Lower lobe of right lung (tissue), 2 donors: ENCODE measurements around the gene FAAP100. TPM values are rescaled to one million over a fixed set of nuclear protein-coding genes. Genes with fewer than 3 reads are reported as not detected.

Source experiments
- ATAC-seq, 2 donors: fragments of 200-7000 bp; cut with Tn5 transposase; one replicate each; pipeline ENCODE4 v1.9.1; 2020 to 2022; ENCODE audit warnings: mild to moderate bottlenecking in 2 of 2, moderate library complexity in 2 of 2
- DNase-seq: peaks from one replicate; pipeline ENCODE4 v3.0.0-alpha.2; 2020
- H3K27ac ChIP-seq: fragments of 200-600 bp; one replicate; pipeline ENCODE4 v1.8.0; 2022
- H3K27me3 ChIP-seq: fragments of 200-600 bp; one replicate; pipeline ENCODE4 v1.8.0; 2022; ENCODE audit warnings: low read depth
- H3K36me3 ChIP-seq: fragments of 200-600 bp; one replicate; pipeline ENCODE4 v1.8.0; 2022; ENCODE audit warnings: mild to moderate bottlenecking
- H3K4me1 ChIP-seq: fragments of 200-600 bp; one replicate; pipeline ENCODE4 v1.8.0; 2022
- H3K4me3 ChIP-seq: fragments of 200-600 bp; one replicate; pipeline ENCODE4 v1.8.0; 2022; ENCODE audit warnings: mild to moderate bottlenecking
- H3K9me3 ChIP-seq: fragments of 200-600 bp; one replicate; pipeline ENCODE4 v1.8.0; 2022
- intact Hi-C: fragments of 100-400 bp; cut with DNase I; formaldehyde crosslinking; loops from one replicate; pipeline ENCODE4 v1.11.0; 2022
- total RNA-seq: library from RNA; stranded (reverse); fragmentation: NEBNext Ultra II Directional; extraction: Animal tissue kit (Norgen Biotek cat#: 25700); gene quantifications from one replicate; pipeline ENCODE4 v1.2.1, GENCODE V29; 2021
- TF ChIP-seq, protein P1 (sequence below): fragments of 200-600 bp; IDR thresholded peaks from one replicate; pipeline ENCODE4 v1.8.0; 2022; ENCODE audit warnings: antibody characterized with exemption, mild to moderate bottlenecking
- donor health status: DM: no; HTN: yes; CAD: no; lungs with severe emphysema.

FAAP100 gene
- total RNA-seq, 1 donor from 2014 or later: 26.0 TPM

DNA sequence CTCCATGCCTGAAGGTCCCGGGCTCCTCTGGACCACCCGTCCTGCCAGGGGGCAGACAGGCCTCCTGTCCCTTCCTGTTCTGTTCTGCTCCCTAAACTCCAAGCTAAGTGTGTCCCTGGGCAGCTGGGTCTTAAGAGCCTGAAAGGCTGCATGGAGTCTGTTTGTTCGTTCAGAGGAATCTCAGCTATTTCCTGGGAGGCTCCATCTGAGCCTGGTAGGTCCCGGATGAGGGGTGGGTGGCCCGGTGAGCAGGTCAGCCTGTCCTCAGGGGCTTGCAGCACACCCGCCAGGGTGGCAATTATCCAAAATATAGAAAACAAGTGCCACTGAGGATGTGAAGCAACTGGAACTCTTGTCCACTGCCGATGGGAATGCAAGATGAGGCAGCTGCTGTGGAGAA, 52.1 kb downstream of the FAAP100 start:
- H3K4me1 ChIP-seq: peaks cover 10% of the 10 kb centered on the region
- TF ChIP-seq, protein P1, sequence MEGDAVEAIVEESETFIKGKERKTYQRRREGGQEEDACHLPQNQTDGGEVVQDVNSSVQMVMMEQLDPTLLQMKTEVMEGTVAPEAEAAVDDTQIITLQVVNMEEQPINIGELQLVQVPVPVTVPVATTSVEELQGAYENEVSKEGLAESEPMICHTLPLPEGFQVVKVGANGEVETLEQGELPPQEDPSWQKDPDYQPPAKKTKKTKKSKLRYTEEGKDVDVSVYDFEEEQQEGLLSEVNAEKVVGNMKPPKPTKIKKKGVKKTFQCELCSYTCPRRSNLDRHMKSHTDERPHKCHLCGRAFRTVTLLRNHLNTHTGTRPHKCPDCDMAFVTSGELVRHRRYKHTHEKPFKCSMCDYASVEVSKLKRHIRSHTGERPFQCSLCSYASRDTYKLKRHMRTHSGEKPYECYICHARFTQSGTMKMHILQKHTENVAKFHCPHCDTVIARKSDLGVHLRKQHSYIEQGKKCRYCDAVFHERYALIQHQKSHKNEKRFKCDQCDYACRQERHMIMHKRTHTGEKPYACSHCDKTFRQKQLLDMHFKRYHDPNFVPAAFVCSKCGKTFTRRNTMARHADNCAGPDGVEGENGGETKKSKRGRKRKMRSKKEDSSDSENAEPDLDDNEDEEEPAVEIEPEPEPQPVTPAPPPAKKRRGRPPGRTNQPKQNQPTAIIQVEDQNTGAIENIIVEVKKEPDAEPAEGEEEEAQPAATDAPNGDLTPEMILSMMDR: no peak
- no peaks in the 10 kb centered on the region for H3K36me3 ChIP-seq
- no peak overlapping the region for H3K4me3 ChIP-seq
- H3K27ac ChIP-seq: peak overlapping the region; percentile 47
- ATAC-seq (peak; percentile 55 to 84), DNase-seq (peak; percentile 60)
- no peaks in the 10 kb centered on the region for H3K9me3 ChIP-seq
- no peaks in the 10 kb centered on the region for H3K27me3 ChIP-seq
- intact Hi-C loops: no loop called here

DNA sequence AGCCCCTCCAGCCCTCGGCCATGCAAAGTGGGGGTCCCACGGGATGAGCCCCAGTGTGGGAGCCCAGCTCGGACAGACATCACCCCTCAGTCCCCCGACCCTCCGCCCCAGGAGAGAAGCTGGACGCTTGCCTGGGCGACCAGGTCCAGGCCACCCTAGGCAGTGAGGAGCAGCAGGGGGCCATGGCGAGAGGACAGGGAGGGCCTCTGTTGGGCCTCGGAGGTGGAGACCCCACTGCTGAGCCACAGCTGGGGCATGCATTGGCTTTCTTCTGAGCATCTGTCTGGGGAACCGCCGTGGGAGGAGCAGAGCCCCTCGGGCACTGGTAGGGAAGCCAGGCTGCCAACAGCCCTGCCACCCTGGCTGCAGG, 52.6 kb downstream of the FAAP100 start:
- TF ChIP-seq, protein P1: no peak
- peak; percentile 9 to 11 for ATAC-seq
- Histone ChIP-seq H3K4me1 (peaks cover 10% of the 10 kb centered on the region), H3K9me3 (no peaks in the 10 kb centered on the region), H3K27me3 (no peaks in the 10 kb centered on the region), H3K4me3 (no peak overlapping the region), H3K27ac (peak overlapping the region; percentile 47), H3K36me3 (no peaks in the 10 kb centered on the region)
- no peak for DNase-seq
- intact Hi-C loops: no loop called here

DNA sequence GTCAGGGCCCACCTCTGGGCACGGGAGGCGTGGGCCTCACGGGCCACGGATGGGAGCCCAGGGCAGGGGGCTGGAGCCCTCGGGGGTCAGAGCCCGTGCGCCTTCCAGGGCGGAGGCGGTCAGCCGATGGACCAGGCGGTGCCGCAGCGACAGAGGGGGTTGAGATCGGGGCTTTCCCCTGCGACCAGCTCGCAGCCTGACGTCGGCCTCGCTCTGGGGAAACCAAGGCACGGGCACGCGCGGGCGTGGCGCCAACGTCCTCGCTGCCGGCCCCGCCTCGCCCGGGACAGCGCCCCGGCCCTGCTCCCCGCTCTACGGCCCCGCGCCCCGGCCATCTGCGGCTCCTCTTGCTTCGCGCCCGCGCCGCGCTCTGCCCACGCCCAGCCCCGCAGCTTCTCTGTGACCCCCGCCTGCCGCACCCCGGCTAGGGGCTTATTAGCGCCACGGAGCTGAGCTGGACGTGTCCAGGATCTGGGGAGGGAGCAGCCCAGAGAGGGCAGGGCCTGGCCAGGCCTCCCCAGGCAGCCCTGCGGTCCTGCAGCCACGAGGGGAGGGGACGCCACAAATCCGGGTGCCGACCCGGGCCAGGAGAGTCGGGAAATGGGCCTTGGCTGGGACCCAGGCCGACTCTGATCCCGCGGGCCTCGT, 53.1 kb downstream of the FAAP100 start:
- intact Hi-C loops: no loop called here
- peaks cover 10% of the 10 kb centered on the region for H3K4me1 ChIP-seq
- no peaks in the 10 kb centered on the region for H3K27me3 ChIP-seq
- peak; percentile 5 to 8 for ATAC-seq
- H3K36me3 ChIP-seq: no peaks in the 10 kb centered on the region
- no peaks in the 10 kb centered on the region for H3K9me3 ChIP-seq
- H3K4me3 ChIP-seq: no peak overlapping the region
- TF ChIP-seq, protein P1: no peak
- DNase-seq: peak; percentile 39
- H3K27ac ChIP-seq: no peak overlapping the region

DNA sequence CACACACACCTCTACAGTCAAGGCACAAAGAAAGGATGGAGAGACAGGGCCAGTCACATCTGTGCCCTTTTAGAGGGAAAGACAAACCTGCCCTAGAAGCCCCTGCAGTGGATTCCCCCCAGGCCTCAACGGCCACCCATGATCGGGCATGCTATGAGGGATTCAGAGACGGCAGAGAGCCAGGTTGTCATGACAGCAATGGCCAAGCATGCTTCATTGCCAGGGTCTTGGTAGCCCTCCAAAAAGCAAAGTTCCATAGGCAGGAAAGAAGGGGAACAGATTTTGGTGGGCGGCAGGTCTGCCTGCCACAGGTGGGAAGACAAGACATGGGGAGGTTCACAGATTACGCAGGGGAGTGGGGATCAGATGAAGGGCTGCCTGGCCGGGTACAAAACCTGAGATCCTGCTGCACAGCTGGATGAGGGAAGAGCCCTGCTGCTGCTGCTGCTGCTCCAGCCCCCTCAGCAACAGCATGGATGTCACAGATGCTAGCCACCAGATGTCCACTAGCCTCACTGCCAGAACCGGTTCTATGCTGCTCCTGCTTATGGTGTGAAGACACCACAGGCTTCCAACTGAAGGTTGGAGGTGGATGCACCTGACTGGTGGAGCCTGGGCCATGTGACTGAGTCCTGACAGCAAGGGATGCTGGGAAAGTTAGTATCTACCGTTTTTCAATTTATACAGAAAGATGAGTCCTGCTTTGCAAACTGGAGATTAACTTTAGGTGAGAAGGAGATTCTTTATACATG, 57.4 kb downstream of the FAAP100 start:
- intact Hi-C loops: no loop called here
- no peaks in the 10 kb centered on the region for H3K27me3 ChIP-seq
- no peaks in the 10 kb centered on the region for H3K36me3 ChIP-seq
- DNase-seq: no peak
- no peaks in the 10 kb centered on the region for H3K9me3 ChIP-seq
- no peak overlapping the region for H3K27ac ChIP-seq
- peaks cover 10% of the 10 kb centered on the region for H3K4me1 ChIP-seq
- ATAC-seq: no peak
- H3K4me3 ChIP-seq: no peak overlapping the region
- TF ChIP-seq, protein P1: no peak

DNA sequence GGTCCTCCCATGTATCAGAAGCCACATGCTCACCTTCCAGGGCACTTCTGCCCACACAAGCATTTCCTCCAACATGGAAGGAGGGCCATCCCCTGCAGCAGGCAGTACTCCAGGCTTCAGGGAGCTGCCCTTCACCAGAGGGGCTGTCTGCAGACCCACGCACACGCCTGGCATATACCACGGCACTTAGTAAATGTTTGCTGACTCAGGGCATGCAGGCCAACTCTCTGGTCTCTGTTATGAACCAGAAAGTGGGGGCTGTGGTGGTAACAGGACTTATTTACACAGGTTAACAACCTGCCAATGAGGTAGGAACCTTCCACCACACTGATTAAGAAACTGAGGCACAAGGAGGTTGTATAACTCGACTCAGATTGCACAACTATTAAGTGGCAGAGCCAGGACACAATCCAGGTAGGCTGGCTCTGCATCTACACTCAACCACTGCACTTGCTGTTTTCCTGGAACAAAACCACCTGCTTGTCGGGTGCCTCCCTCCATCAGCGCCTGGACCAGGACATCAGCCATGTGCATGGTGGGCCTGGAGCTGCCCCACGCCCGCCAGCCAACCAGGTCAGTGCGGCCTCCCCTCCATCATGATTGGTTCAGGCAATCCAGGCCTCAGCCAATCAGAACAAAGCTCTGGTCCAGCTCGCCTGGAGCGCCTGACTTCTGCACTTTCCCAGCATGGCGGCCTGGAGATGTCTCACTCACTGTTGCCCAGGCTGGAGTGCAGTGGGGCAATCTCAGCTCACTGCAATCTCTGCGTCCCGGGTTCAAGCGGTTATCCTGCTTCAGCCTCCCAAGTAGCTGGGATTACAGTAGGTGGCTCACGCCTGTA, 58.7 kb downstream of the FAAP100 start:
- H3K27me3 ChIP-seq: no peaks in the 10 kb centered on the region
- peak; percentile 19 to 41 for ATAC-seq
- H3K4me3 ChIP-seq: no peak overlapping the region
- intact Hi-C loops: no loop called here
- TF ChIP-seq, protein P1: no peak
- H3K36me3 ChIP-seq: no peaks in the 10 kb centered on the region
- H3K27ac ChIP-seq: no peak overlapping the region
- peak; percentile 41 for DNase-seq
- H3K4me1 ChIP-seq: peaks cover 9% of the 10 kb centered on the region
- no peaks in the 10 kb centered on the region for H3K9me3 ChIP-seq
